Uterus (tissue), 2 donors: Measurements from ENCODE around the gene CST8.

Experiments used
- POLR2A ChIP-seq, 2 donors: fragments of 450-650 bp; IDR thresholded peaks; one replicate each; pipeline ENCODE4 v1.6.1; 2016; ENCODE audit warnings: antibody characterized with exemption in 2 of 2, mild to moderate bottlenecking in 1 of 2, moderate library complexity in 1 of 2
- TF ChIP-seq, protein P1 (sequence below), 4 experiments: fragments of 200-600 bp in 2 of 4; fragments of 450-650 bp in 2 of 4; sonication (generic) in 2 of 4; IDR thresholded peaks; one replicate each; pipeline ENCODE4 v1.5.1; 2016 to 2019; ENCODE audit warnings: antibody characterized with exemption in 4 of 4, mild to moderate bottlenecking in 2 of 4, moderate library complexity in 1 of 4

DNA sequence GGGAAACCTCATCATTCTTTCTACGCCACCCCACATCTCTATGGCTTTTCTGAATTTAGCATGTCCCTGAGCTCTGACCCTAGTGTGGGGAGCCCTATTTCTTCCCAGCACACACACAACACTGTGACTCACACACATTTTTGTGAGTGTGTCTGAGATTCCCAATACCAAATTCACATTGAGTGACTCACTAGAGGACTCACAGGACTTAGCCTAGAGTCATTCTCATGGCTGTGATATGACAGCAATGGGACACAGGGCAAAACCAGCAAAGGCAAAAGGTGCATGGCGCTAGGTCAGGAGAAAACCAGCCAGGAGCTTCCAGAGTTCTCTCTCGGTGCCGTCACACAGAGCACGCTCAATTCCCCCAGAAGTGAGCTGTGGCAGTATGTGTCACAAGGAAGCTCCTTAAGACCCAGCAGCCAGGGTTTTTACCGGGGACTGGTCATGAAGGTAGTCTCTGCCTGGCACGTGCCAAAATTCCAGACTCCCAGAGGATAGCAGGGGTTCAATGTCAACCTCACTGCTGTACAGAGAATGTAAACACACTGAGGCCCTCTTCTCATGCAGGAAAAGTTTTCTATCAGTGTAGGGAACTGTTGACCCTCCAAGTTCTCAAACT is 45.2 kb upstream of the CST8 start:
- TF ChIP-seq, protein P1, sequence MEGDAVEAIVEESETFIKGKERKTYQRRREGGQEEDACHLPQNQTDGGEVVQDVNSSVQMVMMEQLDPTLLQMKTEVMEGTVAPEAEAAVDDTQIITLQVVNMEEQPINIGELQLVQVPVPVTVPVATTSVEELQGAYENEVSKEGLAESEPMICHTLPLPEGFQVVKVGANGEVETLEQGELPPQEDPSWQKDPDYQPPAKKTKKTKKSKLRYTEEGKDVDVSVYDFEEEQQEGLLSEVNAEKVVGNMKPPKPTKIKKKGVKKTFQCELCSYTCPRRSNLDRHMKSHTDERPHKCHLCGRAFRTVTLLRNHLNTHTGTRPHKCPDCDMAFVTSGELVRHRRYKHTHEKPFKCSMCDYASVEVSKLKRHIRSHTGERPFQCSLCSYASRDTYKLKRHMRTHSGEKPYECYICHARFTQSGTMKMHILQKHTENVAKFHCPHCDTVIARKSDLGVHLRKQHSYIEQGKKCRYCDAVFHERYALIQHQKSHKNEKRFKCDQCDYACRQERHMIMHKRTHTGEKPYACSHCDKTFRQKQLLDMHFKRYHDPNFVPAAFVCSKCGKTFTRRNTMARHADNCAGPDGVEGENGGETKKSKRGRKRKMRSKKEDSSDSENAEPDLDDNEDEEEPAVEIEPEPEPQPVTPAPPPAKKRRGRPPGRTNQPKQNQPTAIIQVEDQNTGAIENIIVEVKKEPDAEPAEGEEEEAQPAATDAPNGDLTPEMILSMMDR (IDR thresholded peaks at IDR 0.05) = no peak
- TF ChIP-seq POLR2A (IDR thresholded peaks at IDR 0.05) = no peak
